Activated CD4-positive, alpha-beta T cell treated with anti-CD3 and anti-CD28 coated beads, Interleukin-2, amount 10 ng/mL, durations not matched to agents 24 days and 14 days (primary cell): ENCODE data around the gene RNU6-7. TPM values are rescaled to one million over a fixed set of nuclear protein-coding genes. Genes with fewer than 3 reads are reported as not detected.

Experiments
- DNase-seq: peaks from one replicate; pipeline ENCODE4 v3.0.0; 2022
- H3K27ac Mint-ChIP-seq: one replicate; pipeline ENCODE4 v1.8.0; 2022; ENCODE audit warnings: mild to moderate bottlenecking, mixed read lengths
- H3K27me3 Mint-ChIP-seq: one replicate; pipeline ENCODE4 v1.8.0; 2022; ENCODE audit warnings: mixed read lengths
- H3K36me3 Mint-ChIP-seq: one replicate; pipeline ENCODE4 v1.8.0; 2022; ENCODE audit warnings: low read depth, mild to moderate bottlenecking, mixed read lengths
- H3K4me1 Mint-ChIP-seq: one replicate; pipeline ENCODE4 v1.8.0; 2021; ENCODE audit warnings: mixed read lengths
- H3K4me3 Mint-ChIP-seq: one replicate; pipeline ENCODE4 v1.8.0; 2022; ENCODE audit warnings: mild to moderate bottlenecking, moderate library complexity, mixed read lengths
- H3K9me3 Mint-ChIP-seq: one replicate; pipeline ENCODE4 v1.8.0; 2021; ENCODE audit warnings: mixed read lengths
- intact Hi-C: fragments of 100-400 bp; cut with micrococcal nuclease; formaldehyde crosslinking; loops from one replicate; pipeline ENCODE4 v1.15.1; 2023
- total RNA-seq: library from RNA; stranded (reverse); gene quantifications from 2 replicates; pipeline ENCODE4 v1.2.3, GENCODE V29; 2022

Gene RNU6-7
- not detected in 2 replicates for total RNA-seq

DNA sequence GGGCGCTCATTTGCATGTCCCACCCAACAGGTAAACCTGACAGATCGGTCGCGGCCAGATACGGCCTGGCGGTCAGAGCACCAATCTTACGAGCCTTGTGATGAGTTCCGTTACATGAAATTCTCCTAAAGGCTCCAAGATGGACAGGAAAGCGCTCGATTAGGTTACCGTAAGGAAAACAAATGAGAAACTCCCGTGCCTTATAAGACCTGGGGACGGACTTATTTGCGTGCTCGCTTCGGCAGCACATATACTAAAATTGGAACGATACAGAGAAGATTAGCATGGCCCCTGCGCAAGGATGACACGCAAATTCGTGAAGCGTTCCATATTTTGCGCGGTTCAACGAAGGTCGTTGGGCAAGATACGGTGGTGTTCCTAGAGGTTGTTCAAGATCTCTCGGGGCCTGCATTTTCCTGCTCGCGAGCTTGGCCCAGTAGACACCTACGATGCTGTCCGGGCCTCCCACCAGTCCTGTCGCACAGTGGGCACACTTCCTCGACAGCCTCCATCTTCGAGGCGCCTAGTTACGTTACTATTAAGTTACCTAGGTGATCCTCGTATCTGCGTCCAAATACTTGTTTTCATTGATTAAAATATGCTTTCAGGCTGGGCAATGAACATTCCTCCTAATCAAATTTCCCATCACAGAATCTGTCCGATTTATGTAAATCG is at the start of gene RNU6-7:
Gene RNU6-7, plus strand, starts transcription at position 230 of the 675 bp plus-strand sequence.
- no peaks in the 10 kb centered on the region for H3K9me3 Mint-ChIP-seq
- intact Hi-C loops = loop anchor here (1.0 to 10.0 kb wide), 8 partner anchors 51 to 1647 kb away; partner anchors contain the start of genes DTD2, G2E3, HECTD1 and NPAS3
- peaks cover 36% of the 10 kb centered on the region for H3K4me1 Mint-ChIP-seq
- H3K4me3 Mint-ChIP-seq = peak within 1 kb of the TSS; percentile 87
- peak within 1 kb of the TSS; percentile 94 for H3K27ac Mint-ChIP-seq
- peaks cover 14% of the 10 kb centered on the region for H3K27me3 Mint-ChIP-seq
- peak; percentile 74 for DNase-seq
- H3K36me3 Mint-ChIP-seq = no peaks in the 10 kb centered on the region

DNA sequence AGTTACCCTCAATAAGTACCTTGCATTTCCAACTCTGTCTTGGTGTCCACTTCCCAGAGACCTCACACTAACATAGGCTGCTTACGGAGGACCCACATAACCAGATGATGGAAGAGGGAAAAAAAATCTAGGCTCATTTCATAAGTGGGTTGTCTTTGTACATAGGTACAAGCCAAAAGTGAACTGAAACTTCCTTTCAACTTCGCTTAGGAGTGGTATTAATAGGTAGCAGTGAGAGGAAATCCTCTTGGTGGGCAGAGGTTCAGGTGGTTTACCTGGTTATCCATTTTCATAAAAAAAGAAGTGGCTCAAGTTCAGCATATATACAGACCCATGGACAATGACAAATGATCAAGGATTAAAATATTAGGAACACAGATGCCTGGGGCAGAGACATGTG is 35.8 kb upstream of the RNU6-7 start:
- no peak overlapping the region for H3K27ac Mint-ChIP-seq
- H3K36me3 Mint-ChIP-seq = no peaks in the 10 kb centered on the region

DNA sequence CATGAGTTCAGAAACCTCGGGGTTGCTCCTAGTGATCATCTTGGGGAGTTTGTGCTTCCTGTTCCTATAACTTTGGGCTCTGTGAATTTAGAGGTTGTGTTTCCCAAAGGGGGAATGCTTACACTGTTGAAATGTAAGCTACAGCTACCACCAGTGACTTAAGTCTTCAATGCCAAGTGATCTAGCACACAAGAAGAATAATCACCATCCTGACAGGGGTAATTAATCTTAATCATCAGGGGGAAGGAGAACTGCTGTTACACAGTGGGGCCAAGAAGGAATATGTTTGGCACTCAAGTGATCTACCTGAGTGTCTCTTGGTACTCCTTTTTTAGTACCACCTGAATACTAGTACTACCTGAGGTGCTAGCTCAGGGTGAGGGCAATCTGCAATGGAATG is 34.9 kb upstream of the RNU6-7 start:
- no peaks in the 10 kb centered on the region for H3K9me3 Mint-ChIP-seq
- no peaks in the 10 kb centered on the region for H3K36me3 Mint-ChIP-seq
- H3K27me3 Mint-ChIP-seq = peaks cover 2% of the 10 kb centered on the region
- intact Hi-C loops = no loop called here
- H3K27ac Mint-ChIP-seq = no peak overlapping the region
- no peak for DNase-seq
- H3K4me3 Mint-ChIP-seq = no peak overlapping the region
- no peaks in the 10 kb centered on the region for H3K4me1 Mint-ChIP-seq

More for the DNA sequence above, 35.8 kb upstream of the RNU6-7 start:
- H3K27me3 Mint-ChIP-seq = peaks cover 2% of the 10 kb centered on the region
- H3K9me3 Mint-ChIP-seq = no peaks in the 10 kb centered on the region
- intact Hi-C loops = no loop called here
- H3K4me3 Mint-ChIP-seq = no peak overlapping the region
- no peaks in the 10 kb centered on the region for H3K4me1 Mint-ChIP-seq
- DNase-seq = no peak

DNA sequence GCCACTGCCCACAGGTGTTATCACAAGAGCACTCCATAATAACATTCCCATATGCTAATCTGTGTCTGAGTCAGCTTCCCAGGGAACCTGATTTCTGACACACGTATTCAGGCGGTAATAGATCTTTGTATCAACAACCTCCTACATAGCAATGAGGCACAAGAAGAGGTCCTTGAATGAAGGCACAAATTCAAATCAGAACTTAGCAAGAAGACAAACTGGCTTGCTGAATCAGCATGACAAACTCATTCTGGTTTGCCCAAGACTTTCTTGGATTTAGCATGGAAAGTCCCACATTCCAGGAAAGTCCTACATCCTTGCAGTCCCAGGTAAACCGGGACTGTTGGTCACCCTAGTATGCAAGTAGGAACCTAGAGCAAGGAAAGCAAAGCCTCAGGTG is 33.9 kb upstream of the RNU6-7 start:
- Mint-ChIP-seq H3K27me3 (peaks cover 3% of the 10 kb centered on the region), H3K4me3 (no peak overlapping the region), H3K9me3 (no peaks in the 10 kb centered on the region), H3K36me3 (no peaks in the 10 kb centered on the region), H3K27ac (no peak overlapping the region), H3K4me1 (no peaks in the 10 kb centered on the region)
- intact Hi-C loops = no loop called here
- DNase-seq = no peak

- intact Hi-C loops = no loop called here
- H3K9me3 Mint-ChIP-seq = no peaks in the 10 kb centered on the region
- no peaks in the 10 kb centered on the region for H3K36me3 Mint-ChIP-seq
- no peak overlapping the region for H3K4me3 Mint-ChIP-seq
- peaks cover 7% of the 10 kb centered on the region for H3K27me3 Mint-ChIP-seq
- no peak for DNase-seq
- no peaks in the 10 kb centered on the region for H3K4me1 Mint-ChIP-seq
- no peak overlapping the region for H3K27ac Mint-ChIP-seq
Observed at GRCh38 chr14:32169191-32169590, 32.7 kb upstream of the RNU6-7 start.

DNA sequence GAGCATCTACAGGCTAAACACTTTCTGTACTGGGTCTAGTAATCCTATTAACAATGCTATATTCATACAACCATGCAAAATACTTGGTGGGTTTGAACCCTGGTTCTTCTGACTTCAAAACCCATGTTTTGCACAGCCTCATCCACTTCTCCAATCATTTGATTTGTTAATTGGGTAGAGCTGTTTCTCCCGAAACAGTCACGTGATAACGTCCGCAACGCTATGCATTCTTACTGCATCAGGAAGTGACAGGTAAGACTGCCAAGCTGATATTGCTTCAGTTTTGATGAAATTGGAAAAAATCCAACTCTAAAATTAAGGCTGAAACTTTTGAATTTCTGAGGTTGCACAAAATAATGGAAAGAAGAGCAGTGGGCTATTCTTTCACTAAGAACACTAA is 30.4 kb upstream of the RNU6-7 start:
- peaks cover 12% of the 10 kb centered on the region for H3K27me3 Mint-ChIP-seq
- intact Hi-C loops = no loop called here
- DNase-seq = no peak
- H3K27ac Mint-ChIP-seq = no peak overlapping the region
- H3K4me3 Mint-ChIP-seq = no peak overlapping the region
- H3K9me3 Mint-ChIP-seq = no peaks in the 10 kb centered on the region
- no peaks in the 10 kb centered on the region for H3K36me3 Mint-ChIP-seq
- H3K4me1 Mint-ChIP-seq = no peaks in the 10 kb centered on the region

DNA sequence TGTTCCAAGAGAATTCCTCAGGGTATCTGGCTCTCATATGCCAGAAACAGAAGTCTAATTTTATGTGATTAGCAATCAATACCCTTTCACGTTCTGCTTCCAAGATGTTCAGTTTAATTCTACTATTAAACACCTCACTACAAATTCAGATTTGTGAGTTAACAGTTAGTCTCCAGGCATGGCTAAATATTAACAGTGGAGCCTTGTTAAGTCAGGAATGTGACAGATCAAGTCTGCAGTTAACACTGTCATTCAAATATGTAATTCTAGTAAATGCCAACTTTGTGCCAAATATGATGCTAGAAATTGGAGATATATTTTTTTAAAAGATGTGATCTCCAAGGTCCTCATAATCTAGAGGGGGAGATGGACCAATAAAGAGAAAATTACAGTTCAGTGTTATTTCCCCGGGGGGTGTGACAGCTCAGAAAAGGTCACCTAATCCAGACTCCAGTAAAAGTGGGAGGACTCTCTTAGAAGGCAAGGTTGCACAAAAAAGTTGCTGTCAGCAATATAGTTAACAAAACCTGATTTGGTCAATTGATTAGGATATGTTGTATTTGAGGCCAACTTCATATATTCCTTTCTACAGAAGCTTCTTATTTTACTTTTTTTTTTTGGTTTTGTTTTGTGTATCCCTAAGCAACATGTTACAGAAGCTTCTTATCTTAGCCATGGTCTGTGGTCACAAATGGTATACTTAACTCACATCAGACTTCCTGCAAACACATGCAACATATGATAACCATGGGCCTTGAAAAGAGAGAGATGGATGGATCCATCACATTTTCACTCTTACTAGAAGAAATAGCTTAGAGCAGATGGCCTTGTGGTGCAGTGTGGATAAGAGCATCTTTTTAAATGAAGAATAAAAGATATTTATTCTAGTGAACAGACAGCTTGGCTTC is 18.4 kb upstream of the RNU6-7 start:
- Mint-ChIP-seq H3K27me3 (peaks cover 14% of the 10 kb centered on the region), H3K36me3 (no peaks in the 10 kb centered on the region), H3K4me3 (no peak overlapping the region), H3K9me3 (peaks cover 17% of the 10 kb centered on the region), H3K27ac (no peak overlapping the region), H3K4me1 (peaks cover 4% of the 10 kb centered on the region)
- intact Hi-C loops = no loop called here
- DNase-seq = no peak

- intact Hi-C loops = no loop called here
- H3K27me3 Mint-ChIP-seq = peaks cover 9% of the 10 kb centered on the region
- H3K27ac Mint-ChIP-seq = no peak overlapping the region
- peaks cover 6% of the 10 kb centered on the region for H3K4me1 Mint-ChIP-seq
- no peak overlapping the region for H3K4me3 Mint-ChIP-seq
- peaks cover 9% of the 10 kb centered on the region for H3K9me3 Mint-ChIP-seq
- no peak for DNase-seq
- H3K36me3 Mint-ChIP-seq = no peaks in the 10 kb centered on the region
Observed at GRCh38 chr14:32185097-32185496, 16.7 kb upstream of the RNU6-7 start.

DNA sequence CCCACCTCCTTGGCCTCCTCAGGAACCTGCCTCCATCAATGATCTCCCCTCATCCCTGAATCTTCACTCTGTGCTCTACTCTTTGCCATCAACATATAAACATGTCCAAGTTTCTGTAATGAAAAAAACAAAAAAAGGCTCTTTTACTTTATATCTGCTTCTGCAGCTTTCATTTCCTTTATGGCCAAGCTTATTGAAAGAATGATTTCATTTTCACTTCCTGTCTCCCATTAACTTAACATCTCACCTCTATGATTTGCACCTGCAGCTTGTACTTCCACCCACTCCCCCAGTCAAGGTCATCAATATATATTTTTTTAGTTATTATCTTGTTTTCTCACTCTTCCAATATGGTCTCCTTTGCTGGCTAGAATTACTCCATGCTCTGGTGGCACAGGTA is 15.6 kb upstream of the RNU6-7 start:
- DNase-seq = no peak
- intact Hi-C loops = no loop called here

GRCh38 chr14:32189811-32190210 is 12.0 kb upstream of the RNU6-7 start:
- peaks cover 6% of the 10 kb centered on the region for H3K4me1 Mint-ChIP-seq
- H3K4me3 Mint-ChIP-seq = no peak overlapping the region
- no peak for DNase-seq
- intact Hi-C loops = no loop called here
- no peaks in the 10 kb centered on the region for H3K36me3 Mint-ChIP-seq
- no peak overlapping the region for H3K27ac Mint-ChIP-seq
- H3K9me3 Mint-ChIP-seq = peaks cover 4% of the 10 kb centered on the region
- peaks cover 2% of the 10 kb centered on the region for H3K27me3 Mint-ChIP-seq

More for the DNA sequence above, 15.6 kb upstream of the RNU6-7 start:
- H3K27ac Mint-ChIP-seq = no peak overlapping the region
- no peak overlapping the region for H3K4me3 Mint-ChIP-seq
- H3K4me1 Mint-ChIP-seq = peaks cover 6% of the 10 kb centered on the region
- H3K9me3 Mint-ChIP-seq = peaks cover 9% of the 10 kb centered on the region
- no peaks in the 10 kb centered on the region for H3K36me3 Mint-ChIP-seq
- no peaks in the 10 kb centered on the region for H3K27me3 Mint-ChIP-seq

GRCh38 chr14:32190673-32191072 is 11.2 kb upstream of the RNU6-7 start:
- no peak for DNase-seq
- peaks cover 6% of the 10 kb centered on the region for H3K4me1 Mint-ChIP-seq
- no peak overlapping the region for H3K27ac Mint-ChIP-seq
- H3K27me3 Mint-ChIP-seq = peaks cover 2% of the 10 kb centered on the region
- H3K9me3 Mint-ChIP-seq = peaks cover 4% of the 10 kb centered on the region
- H3K4me3 Mint-ChIP-seq = no peak overlapping the region
- no peaks in the 10 kb centered on the region for H3K36me3 Mint-ChIP-seq
- intact Hi-C loops = no loop called here

DNA sequence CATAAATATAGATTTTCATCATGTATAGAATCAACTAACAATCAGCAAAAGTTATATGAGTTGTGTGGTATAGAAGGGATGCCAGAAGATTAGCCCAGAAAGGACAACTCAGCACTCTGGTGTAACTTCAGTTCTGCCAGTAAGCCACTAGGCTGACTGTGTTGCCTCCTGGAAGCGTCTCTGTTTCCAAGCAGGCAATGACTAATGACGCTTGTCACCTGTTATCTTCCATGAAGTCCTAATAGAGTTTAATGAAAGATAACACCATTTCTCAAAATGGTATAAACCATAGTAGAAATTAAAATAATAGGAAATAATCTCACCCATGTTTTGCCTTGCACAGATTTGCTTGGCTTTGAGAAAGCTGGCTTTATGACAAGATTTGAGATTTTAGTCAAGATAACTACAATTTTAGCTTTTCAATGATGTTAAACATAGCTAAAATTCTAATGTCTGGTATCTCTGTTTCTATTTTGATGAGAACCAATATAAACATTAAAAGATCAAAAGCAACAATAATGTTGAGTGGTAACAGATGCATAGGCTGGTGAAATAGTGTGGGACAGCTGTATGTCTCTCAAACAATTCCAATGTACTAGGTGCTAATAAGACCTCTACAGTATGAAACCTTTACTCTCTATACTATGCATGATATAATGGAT is 9.0 kb upstream of the RNU6-7 start:
- DNase-seq = no peak
- Mint-ChIP-seq H3K4me1 (peaks cover 2% of the 10 kb centered on the region), H3K4me3 (no peak overlapping the region), H3K9me3 (no peaks in the 10 kb centered on the region), H3K27ac (no peak overlapping the region), H3K36me3 (no peaks in the 10 kb centered on the region), H3K27me3 (peaks cover 3% of the 10 kb centered on the region)
- intact Hi-C loops = no loop called here

DNA sequence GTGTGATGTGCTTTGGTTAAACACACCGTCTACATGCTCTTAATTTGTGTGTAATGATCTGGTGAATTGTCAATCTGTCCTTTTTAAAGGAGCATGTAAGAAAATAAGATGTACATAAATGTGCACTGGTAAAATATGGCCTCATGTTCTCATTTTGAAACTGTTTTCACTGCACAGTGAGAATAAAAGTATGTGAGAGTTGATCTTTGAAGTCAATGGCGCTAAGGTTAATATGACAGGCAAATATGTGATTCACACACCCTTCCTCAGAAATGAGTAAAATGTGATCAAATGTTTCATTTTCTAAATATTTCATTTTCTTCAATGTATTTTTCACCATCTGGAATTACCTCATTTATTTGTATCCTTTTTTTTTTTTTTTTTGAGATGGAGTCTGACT is 8.3 kb upstream of the RNU6-7 start:
- DNase-seq = no peak
- H3K4me1 Mint-ChIP-seq = peaks cover 2% of the 10 kb centered on the region
- intact Hi-C loops = no loop called here
- H3K27me3 Mint-ChIP-seq = peaks cover 3% of the 10 kb centered on the region
- H3K9me3 Mint-ChIP-seq = no peaks in the 10 kb centered on the region
- H3K27ac Mint-ChIP-seq = no peak overlapping the region
- no peaks in the 10 kb centered on the region for H3K36me3 Mint-ChIP-seq
- no peak overlapping the region for H3K4me3 Mint-ChIP-seq

GRCh38 chr14:32195636-32196035 is 6.2 kb upstream of the RNU6-7 start:
- no peak for DNase-seq
- no peak overlapping the region for H3K27ac Mint-ChIP-seq
- H3K36me3 Mint-ChIP-seq = no peaks in the 10 kb centered on the region
- H3K27me3 Mint-ChIP-seq = peaks cover 6% of the 10 kb centered on the region
- H3K4me3 Mint-ChIP-seq = no peak overlapping the region
- no peaks in the 10 kb centered on the region for H3K9me3 Mint-ChIP-seq
- H3K4me1 Mint-ChIP-seq = peaks cover 2% of the 10 kb centered on the region
- intact Hi-C loops = no loop called here
